ENCODE data around the gene CBX7. TPM values are rescaled to one million over a fixed set of nuclear protein-coding genes. Genes with fewer than 3 reads are reported as not detected.
A peak's percentile ranks its signal among the peaks of the same experiment; 100 is the strongest.
"Not testable (repeated sequence)": the region's sequence is repeated elsewhere in the genome, so short reads cannot be mapped to it uniquely, and the experiment has no call there.

The CBX7 gene
- total RNA-seq, 1 donor from 2014 or later = 85.4 TPM

DNA sequence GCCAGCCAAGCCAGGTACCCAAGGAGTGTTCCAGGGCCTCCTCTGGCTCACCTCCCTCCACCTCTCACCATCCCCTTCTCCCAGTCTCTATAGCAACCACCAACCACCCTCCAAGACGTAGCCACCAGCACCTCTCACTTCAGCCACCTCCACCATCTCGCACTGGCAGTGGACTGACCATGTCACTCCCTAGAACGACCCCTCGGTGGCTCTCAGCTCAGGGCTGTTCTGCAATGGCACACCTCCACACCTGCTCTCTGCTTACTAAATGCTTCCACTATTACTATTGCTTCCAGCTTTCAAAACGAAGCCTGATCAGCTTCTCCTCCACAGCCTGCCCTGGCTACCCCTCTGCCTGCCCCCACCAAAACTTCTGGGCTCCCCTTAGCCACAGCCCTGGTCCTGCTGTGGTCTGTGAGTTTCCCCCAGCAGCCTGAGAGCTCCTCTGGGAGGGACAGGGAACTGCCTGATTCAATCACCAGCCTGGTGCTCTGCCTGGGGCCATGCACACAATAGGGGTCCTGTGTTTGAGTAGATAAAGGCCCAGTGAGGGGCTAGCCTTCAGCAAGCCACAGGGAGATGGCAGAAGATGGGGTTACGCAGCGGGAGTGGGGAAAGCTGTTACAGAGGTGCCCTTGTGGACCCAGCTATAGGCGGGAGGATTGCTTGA, 17.5 kb upstream of the CBX7 start:
- TF ChIP-seq, protein P1, sequence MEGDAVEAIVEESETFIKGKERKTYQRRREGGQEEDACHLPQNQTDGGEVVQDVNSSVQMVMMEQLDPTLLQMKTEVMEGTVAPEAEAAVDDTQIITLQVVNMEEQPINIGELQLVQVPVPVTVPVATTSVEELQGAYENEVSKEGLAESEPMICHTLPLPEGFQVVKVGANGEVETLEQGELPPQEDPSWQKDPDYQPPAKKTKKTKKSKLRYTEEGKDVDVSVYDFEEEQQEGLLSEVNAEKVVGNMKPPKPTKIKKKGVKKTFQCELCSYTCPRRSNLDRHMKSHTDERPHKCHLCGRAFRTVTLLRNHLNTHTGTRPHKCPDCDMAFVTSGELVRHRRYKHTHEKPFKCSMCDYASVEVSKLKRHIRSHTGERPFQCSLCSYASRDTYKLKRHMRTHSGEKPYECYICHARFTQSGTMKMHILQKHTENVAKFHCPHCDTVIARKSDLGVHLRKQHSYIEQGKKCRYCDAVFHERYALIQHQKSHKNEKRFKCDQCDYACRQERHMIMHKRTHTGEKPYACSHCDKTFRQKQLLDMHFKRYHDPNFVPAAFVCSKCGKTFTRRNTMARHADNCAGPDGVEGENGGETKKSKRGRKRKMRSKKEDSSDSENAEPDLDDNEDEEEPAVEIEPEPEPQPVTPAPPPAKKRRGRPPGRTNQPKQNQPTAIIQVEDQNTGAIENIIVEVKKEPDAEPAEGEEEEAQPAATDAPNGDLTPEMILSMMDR (IDR thresholded peaks at IDR 0.05; ENCODE audit: borderline replicate concordance) = no peak
- no peak overlapping the region for H3K4me3 ChIP-seq
- H3K9me3 ChIP-seq (replicated peaks) = no peaks in the 10 kb centered on the region
- DNase-seq = no peak
- H3K27me3 ChIP-seq (ENCODE audit: low read depth) = no peaks in the 10 kb centered on the region
- intact Hi-C loops (cut with micrococcal nuclease) = loop anchor here (5.0 to 10.0 kb wide), 2 partner anchors 65 to 142 kb away; no protein-coding TSS in a partner anchor
- no peak overlapping the region for H3K27ac ChIP-seq (replicated peaks)
- no peaks in the 10 kb centered on the region for H3K36me3 ChIP-seq
- H3K4me1 ChIP-seq = peaks cover 44% of the 10 kb centered on the region

DNA sequence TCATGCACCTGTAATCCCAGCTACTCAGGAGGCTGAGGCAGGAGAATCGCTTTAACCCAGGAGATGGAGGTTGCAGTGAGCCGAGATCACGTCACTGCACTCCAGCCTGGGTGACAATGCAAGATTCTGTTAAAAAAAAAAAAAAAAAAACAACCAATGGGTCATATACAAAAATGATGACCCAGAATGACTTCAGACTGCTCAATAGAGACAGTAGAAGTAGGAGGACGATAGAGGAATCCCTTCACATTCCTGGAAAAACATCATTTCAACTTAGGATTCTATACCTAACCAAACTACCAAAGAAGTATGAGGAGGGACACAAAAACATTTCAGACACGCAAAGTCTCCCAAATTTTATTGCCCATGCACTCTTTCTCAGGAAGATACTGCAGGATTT, 14.1 kb upstream of the CBX7 start:
- Histone ChIP-seq H3K9me3 (replicated peaks) (no peaks in the 10 kb centered on the region), H3K4me3 (no peak overlapping the region), H3K4me1 (peaks cover 11% of the 10 kb centered on the region), H3K27me3 (ENCODE audit: low read depth) (no peaks in the 10 kb centered on the region), H3K36me3 (no peaks in the 10 kb centered on the region), H3K27ac (replicated peaks) (no peak overlapping the region)
- no peak for DNase-seq
- TF ChIP-seq, protein P1 (IDR thresholded peaks at IDR 0.05; ENCODE audit: borderline replicate concordance) = no peak
- intact Hi-C loops (cut with micrococcal nuclease) = no loop called here

DNA sequence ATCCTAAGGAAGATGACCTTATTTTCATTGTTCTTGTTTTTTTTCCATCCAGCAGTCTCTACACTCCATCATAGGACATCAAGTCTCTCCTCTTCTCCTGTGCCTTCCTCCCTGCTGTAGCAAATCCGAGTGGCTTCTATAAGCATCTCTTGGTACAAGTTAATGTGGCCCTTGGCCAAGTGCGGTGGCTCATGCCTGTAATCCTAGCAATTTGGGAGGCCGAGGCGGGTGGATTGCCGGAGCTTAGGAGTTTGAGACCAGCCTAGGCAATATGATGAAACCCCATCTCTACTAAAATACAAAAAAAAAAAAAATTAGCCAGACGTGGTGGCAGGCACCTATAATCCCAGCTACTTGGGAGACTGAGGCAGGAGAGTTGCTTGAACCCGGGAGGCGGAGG, 3.6 kb upstream of the CBX7 start:
- H3K27ac ChIP-seq (replicated peaks); H3K9me3 ChIP-seq (replicated peaks); H3K27me3 ChIP-seq (ENCODE audit: low read depth); intact Hi-C loops (cut with micrococcal nuclease); H3K36me3 ChIP-seq; DNase-seq; H3K4me3 ChIP-seq: not testable (repeated sequence)
- H3K4me1 ChIP-seq = peaks cover 21% of the 10 kb centered on the region

DNA sequence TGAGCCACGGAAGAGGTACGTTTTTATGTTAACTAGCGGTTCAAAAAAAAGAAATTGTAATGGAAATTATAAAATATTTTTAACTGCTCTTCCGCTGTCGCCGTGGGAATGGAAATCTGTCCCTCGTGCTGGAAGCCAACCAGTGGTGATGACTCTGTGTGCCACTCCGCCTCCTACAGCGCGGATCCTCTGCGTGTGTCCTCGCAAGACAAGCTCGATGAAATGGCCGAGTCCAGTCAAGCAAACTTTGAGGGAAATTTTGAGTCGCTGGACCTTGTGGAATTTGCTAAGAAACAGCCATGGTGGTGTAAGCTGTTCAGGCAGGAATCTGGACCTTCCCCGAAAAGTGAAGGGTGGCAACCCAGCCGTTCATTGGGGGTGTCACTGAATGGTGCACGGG, 2.9 kb upstream of the CBX7 start:
- Histone ChIP-seq H3K27me3 (ENCODE audit: low read depth) (no peaks in the 10 kb centered on the region), H3K4me1 (peaks cover 27% of the 10 kb centered on the region), H3K36me3 (no peaks in the 10 kb centered on the region), H3K9me3 (replicated peaks) (no peaks in the 10 kb centered on the region), H3K27ac (replicated peaks) (no peak overlapping the region), H3K4me3 (no peak overlapping the region)
- no peak for DNase-seq
- TF ChIP-seq, protein P1 (IDR thresholded peaks at IDR 0.05; ENCODE audit: borderline replicate concordance) = no peak
- intact Hi-C loops (cut with micrococcal nuclease) = no loop called here

DNA sequence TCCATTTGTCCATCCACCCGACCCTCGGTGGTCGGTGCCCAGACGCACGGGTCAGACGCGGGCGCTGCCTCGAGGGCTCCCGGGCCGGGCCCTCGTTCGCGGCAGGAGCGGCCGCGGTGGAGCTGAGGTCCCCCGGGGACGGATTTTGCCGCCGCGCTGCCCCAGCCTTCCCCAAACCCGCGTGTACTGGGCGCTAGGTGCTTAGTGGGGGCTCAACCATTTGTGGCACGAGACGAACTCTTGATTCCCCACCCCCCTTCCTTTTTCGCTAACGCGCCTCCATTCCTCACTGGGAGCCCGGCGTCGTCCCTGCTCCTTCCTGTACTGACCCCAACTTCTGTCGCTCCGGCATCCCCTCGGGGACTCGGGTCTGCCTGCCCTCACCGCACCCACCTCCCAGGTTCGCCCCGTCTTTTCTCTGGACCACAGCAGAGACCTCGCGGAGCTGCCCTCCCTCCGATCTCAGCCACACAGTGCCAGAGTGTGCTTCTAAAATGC, 789 bp upstream of the CBX7 start:
- Histone ChIP-seq H3K27me3 (ENCODE audit: low read depth) (no peaks in the 10 kb centered on the region), H3K4me3 (peak overlapping the region; percentile 98), H3K27ac (replicated peaks) (peak overlapping the region; percentile 97), H3K4me1 (peaks cover 49% of the 10 kb centered on the region), H3K9me3 (replicated peaks) (no peaks in the 10 kb centered on the region), H3K36me3 (peaks cover 16% of the 10 kb centered on the region)
- TF ChIP-seq, protein P1 (IDR thresholded peaks at IDR 0.05; ENCODE audit: borderline replicate concordance) = no peak
- DNase-seq = no peak
- intact Hi-C loops (cut with micrococcal nuclease) = no loop called here

DNA sequence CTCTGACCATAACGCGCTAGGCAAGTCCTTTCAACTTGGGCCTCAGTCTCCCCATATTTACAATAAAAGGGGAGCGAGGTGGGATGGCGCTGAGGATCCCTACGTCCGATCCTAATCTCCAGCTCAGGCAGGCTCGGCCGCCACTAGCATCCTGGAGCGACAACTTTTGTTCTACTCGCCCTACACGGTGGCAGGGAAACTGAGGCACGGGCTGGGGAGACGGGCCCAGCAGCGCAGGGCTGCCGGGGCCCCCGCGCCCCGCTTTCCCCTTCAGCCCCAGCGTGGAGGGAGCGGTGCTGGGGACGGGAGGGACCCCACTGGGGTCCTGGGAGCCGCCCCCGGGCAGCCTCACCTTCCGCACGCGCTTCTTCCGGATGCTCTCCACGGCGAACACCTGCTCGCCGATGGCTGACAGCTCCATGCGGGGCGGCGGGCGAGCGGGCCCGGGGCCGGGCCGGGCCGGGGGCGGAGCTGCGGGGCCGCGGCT, 413 bp downstream of the CBX7 start:
- TF ChIP-seq, protein P1 (IDR thresholded peaks at IDR 0.05; ENCODE audit: borderline replicate concordance) = no peak
- DNase-seq = no peak
- Histone ChIP-seq H3K4me1 (peaks cover 61% of the 10 kb centered on the region), H3K36me3 (peaks cover 19% of the 10 kb centered on the region), H3K27me3 (ENCODE audit: low read depth) (no peaks in the 10 kb centered on the region), H3K4me3 (peak overlapping the region; percentile 98), H3K27ac (replicated peaks) (peak overlapping the region; percentile 97), H3K9me3 (replicated peaks) (no peaks in the 10 kb centered on the region)
- intact Hi-C loops (cut with micrococcal nuclease) = no loop called here
